ENCODE data around the gene TBKBP1. TPM values are rescaled to one million over a fixed set of nuclear protein-coding genes. Genes with fewer than 3 reads are reported as not detected.
"Not testable (repeated sequence)": the region's sequence is repeated elsewhere in the genome, so short reads cannot be mapped to it uniquely, and the experiment has no call there.

Gene TBKBP1
- total RNA-seq, 1 experiment from 2014 or later: 3.3 TPM

DNA sequence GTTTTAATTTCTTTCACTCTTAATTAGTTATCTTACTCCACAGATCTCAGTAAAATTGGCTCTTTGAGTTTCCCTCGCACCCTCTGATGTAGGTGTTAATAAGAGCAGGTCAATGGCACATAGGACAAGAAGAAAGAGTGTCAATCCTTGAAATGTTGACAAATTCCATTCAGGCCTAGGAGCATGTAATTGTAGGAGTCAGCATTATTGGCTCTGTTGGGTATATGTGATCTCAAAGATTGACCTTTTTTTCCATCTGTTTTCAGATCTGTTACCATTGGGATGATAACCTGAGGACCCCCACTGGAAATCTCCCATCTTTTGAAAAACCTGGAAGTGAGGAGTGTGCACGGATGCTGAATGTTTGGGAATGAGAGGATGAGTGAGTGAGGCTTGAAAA is 11.8 kb upstream of the TBKBP1 start:
- peaks cover 37% of the 10 kb centered on the region for H4K20me1 ChIP-seq (ENCODE audit: insufficient read depth)
- intact Hi-C loops (cut with micrococcal nuclease; ENCODE audit: unreplicated experiment): no loop called here

DNA sequence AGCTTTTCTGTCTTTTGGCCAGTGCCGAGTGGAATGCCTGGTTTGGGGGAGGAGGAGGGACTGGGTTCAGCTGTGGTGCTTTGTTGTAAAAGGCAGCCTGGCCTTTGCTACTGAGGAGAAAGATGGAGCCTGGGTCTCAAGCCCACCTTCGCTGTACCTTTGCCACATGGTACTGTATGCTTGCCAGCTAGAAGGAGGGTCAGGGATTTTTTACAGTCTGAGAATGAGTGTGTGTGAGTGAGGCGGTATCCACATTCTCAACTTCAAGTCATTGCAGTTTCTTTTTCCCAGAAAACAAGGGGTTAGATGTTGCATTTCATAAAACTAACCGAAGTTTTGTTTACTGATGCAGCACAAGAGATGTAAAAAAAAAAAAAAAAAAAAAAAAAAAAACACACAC is 11.2 kb upstream of the TBKBP1 start:
- H3K27me3 ChIP-seq (ENCODE audit: insufficient read depth, low read depth); H3K27ac ChIP-seq; POLR2A ChIA-PET (ENCODE audit: unreplicated experiment); H3K79me2 ChIP-seq (ENCODE audit: low read depth); DNase-seq; H3K4me3 ChIP-seq; H3K4me1 ChIP-seq (replicated peaks; ENCODE audit: insufficient read depth); H3K4me2 ChIP-seq; intact Hi-C loops (cut with micrococcal nuclease; ENCODE audit: unreplicated experiment); H3K9me2 ChIP-seq (ENCODE audit: insufficient read depth); H3K9me3 ChIP-seq (ENCODE audit: insufficient read depth, low read depth); H2AFZ ChIP-seq: not testable (repeated sequence)
- BruUV-seq (replicated peaks): TSS peak; percentile 33
- CTCF ChIA-PET: interaction anchor here (0.7 kb wide), 1 partner anchor 18 kb away, joined by 4 read pairs; no protein-coding TSS in a partner anchor
- Histone ChIP-seq H3F3A (ENCODE audit: insufficient read depth, low read depth) (peaks cover 98% of the 10 kb centered on the region), H3K36me3 (ENCODE audit: low read depth) (peaks cover 48% of the 10 kb centered on the region), H4K20me1 (ENCODE audit: insufficient read depth) (peaks cover 32% of the 10 kb centered on the region)

More for the DNA sequence above, 11.8 kb upstream of the TBKBP1 start:
- DNase-seq: no peak
- Histone ChIP-seq H3K36me3 (ENCODE audit: low read depth) (peaks cover 53% of the 10 kb centered on the region), H2AFZ (no peak overlapping the region), H3F3A (ENCODE audit: insufficient read depth, low read depth) (peaks cover 98% of the 10 kb centered on the region), H3K9me2 (ENCODE audit: insufficient read depth) (no peaks in the 10 kb centered on the region), H3K27ac (no peak overlapping the region; the same call in 1 of the 2 replicates), H3K4me1 (replicated peaks; ENCODE audit: insufficient read depth) (no peaks in the 10 kb centered on the region), H3K27me3 (ENCODE audit: insufficient read depth, low read depth) (no peaks in the 10 kb centered on the region), H3K9me3 (ENCODE audit: insufficient read depth, low read depth) (no peaks in the 10 kb centered on the region), H3K4me2 (no peak overlapping the region), H3K4me3 (no peak overlapping the region), H3K79me2 (ENCODE audit: low read depth) (0 out of 2 replicates have a peak, but pooled peaks cover 5% of the 10 kb centered on the region)
- TF ChIP-seq, protein P1, sequence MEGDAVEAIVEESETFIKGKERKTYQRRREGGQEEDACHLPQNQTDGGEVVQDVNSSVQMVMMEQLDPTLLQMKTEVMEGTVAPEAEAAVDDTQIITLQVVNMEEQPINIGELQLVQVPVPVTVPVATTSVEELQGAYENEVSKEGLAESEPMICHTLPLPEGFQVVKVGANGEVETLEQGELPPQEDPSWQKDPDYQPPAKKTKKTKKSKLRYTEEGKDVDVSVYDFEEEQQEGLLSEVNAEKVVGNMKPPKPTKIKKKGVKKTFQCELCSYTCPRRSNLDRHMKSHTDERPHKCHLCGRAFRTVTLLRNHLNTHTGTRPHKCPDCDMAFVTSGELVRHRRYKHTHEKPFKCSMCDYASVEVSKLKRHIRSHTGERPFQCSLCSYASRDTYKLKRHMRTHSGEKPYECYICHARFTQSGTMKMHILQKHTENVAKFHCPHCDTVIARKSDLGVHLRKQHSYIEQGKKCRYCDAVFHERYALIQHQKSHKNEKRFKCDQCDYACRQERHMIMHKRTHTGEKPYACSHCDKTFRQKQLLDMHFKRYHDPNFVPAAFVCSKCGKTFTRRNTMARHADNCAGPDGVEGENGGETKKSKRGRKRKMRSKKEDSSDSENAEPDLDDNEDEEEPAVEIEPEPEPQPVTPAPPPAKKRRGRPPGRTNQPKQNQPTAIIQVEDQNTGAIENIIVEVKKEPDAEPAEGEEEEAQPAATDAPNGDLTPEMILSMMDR (conservative IDR thresholded peaks at IDR 0.05): no peak
- no peak for TF ChIP-seq EZH2 (IDR thresholded peaks at IDR 0.05; ENCODE audit: low read depth)
- BruUV-seq (replicated peaks): no TSS peak
- POLR2A ChIA-PET (ENCODE audit: unreplicated experiment): no interaction called here
- CTCF ChIA-PET: no interaction called here

DNA sequence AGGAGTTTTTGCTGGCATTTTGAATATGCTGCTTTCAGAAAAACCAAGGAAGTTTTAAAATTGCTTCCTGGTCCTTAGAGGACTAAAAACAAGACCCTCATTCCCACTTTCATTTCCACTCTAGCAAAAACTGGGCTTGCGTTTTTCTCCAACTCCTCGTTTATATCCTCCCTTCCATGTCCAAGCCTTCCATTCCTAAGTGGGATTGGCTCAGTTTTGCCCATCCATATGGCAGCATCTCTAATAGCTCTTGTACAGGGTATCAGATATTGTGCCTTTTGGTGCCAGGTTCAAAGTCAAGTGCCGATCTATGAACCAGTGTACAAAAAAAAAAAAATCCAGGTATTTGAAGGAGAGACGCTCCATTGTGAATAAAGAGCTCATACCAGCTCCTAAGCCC is 9.9 kb upstream of the TBKBP1 start:
- TF ChIP-seq EZH2 (IDR thresholded peaks at IDR 0.05; ENCODE audit: low read depth): no peak
- TF ChIP-seq, protein P1 (conservative IDR thresholded peaks at IDR 0.05): no peak
- Histone ChIP-seq H3K79me2 (ENCODE audit: low read depth) (no peaks in the 10 kb centered on the region), H3K4me2 (no peak overlapping the region), H3F3A (ENCODE audit: insufficient read depth, low read depth) (peaks cover 94% of the 10 kb centered on the region), H3K36me3 (ENCODE audit: low read depth) (peaks cover 38% of the 10 kb centered on the region), H3K27ac (no peak overlapping the region), H4K20me1 (ENCODE audit: insufficient read depth) (peaks cover 23% of the 10 kb centered on the region; the same call in 1 of the 2 replicates), H3K9me3 (ENCODE audit: insufficient read depth, low read depth) (no peaks in the 10 kb centered on the region), H3K4me3 (no peak overlapping the region), H3K4me1 (replicated peaks; ENCODE audit: insufficient read depth) (no peaks in the 10 kb centered on the region), H3K9me2 (ENCODE audit: insufficient read depth) (no peaks in the 10 kb centered on the region), H3K27me3 (ENCODE audit: insufficient read depth, low read depth) (no peaks in the 10 kb centered on the region), H2AFZ (no peak overlapping the region)
- ChIA-PET CTCF (no interaction called here), POLR2A (ENCODE audit: unreplicated experiment) (interaction anchor here (0.6 kb wide), 1 partner anchor 27 kb away, joined by 6 read pairs; no protein-coding TSS in a partner anchor)
- no peak for DNase-seq
- BruUV-seq (replicated peaks): no TSS peak
- intact Hi-C loops (cut with micrococcal nuclease; ENCODE audit: unreplicated experiment): no loop called here

Measured in PC-9 (cell line).